ENCODE results near the gene PARD3.
"Not testable (repeated sequence)": the region's sequence is repeated elsewhere in the genome, so short reads cannot be mapped to it uniquely, and the experiment has no call there.

PARD3 gene

DNA sequence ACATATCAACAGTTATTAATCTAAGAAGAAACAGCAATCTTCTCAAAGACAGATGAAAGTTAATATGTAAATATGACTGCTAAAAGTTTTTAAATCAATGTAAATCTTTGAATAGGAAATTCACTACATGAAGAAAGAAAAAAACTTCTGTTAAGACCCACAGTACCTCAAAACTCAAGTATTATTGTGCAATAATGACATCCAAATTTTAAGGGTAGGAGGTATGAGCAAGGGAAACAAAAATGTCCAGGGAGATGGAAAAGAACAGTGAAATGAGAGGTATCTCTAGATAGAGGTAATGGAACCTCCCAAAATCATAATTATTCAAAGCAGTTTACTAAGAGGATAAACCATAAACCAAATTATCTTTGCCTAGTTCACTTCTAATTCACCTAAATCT lies 436.8 kb downstream of the PARD3 start:
- no peak for DNase-seq (ENCODE audit: low read depth)

DNA sequence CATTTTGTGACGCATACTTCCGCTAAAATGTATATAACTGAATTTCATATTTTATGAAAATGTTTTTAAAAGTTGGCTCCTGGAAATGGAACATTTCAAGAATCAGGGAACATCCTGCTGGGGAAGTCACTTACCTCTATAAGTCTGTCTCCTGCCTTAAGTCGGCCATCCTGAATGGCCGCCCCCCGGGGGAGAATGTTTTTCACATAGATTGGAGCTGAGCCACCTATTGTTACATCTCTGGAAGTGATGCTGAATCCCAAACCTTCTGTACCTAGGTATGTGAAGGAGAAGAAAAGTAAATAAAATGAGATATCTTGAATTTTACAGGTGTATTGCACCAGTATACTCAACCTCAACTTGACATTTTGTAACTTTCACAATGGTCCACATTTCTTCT lies 437.3 kb downstream of the PARD3 start:
- DNase-seq (ENCODE audit: low read depth), result no peak

GRCh38 chr10:34374356-34375045 lies 440.6 kb downstream of the PARD3 start:
- no peak for DNase-seq (ENCODE audit: low read depth)

- no peak for DNase-seq (ENCODE audit: low read depth)
These were observed 441.9 kb downstream of the PARD3 start for GRCh38 chr10:34373211-34373610.

- no peak for DNase-seq (ENCODE audit: low read depth)
These were observed 442.6 kb downstream of the PARD3 start for GRCh38 chr10:34372509-34372908.

- DNase-seq (ENCODE audit: low read depth), result no peak
These were observed 445.0 kb downstream of the PARD3 start for GRCh38 chr10:34370126-34370525.

DNA sequence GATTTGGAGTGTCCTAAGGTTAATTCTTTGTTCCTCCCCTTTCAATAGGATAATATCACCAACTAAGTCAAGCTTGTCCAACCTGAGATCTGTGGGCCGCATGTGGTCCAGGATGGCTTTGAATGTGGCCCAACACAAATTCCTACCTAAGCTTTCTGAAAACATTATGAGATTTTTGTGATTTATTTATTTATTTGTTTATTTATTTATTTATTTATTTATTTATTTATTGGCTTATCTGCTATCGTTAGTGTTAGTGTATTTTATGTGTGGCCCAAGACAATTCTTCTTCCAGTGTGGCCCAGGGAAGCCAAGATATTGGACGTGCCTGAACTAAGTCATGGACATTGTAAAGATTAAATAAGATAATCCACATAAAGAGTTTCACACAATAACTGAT lies 446.0 kb downstream of the PARD3 start:
- DNase-seq (ENCODE audit: low read depth), result no peak

- DNase-seq (ENCODE audit: low read depth), result no peak
These were observed 450.7 kb downstream of the PARD3 start for GRCh38 chr10:34364253-34365037.

GRCh38 chr10:34360984-34361383 lies 454.1 kb downstream of the PARD3 start:
- DNase-seq (ENCODE audit: low read depth), result no peak

DNA sequence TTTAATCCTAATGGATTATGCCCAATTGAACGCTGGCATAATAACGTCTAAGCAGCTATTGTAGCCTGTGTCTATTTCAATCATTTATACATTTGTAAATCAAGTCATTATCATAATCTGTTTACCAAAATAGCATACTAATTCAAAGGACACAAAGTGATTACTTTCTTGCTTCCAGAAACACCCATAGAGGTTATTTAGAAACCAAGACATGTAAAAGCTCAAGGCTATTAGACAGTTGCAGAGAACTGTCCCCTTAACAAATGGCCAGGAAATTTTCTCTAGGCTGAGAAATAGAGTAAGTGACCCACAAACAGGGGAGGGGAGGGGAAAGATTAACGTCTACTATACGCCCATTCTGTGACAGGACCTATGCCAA lies 455.7 kb downstream of the PARD3 start:
- DNase-seq (ENCODE audit: low read depth), result no peak

- DNase-seq (ENCODE audit: low read depth), result no peak
These were observed 456.2 kb downstream of the PARD3 start for GRCh38 chr10:34358729-34359434.

- DNase-seq (ENCODE audit: low read depth), result no peak
These were observed 458.6 kb downstream of the PARD3 start for GRCh38 chr10:34356463-34356862.

GRCh38 chr10:34353530-34353929 lies 461.6 kb downstream of the PARD3 start:
- not testable (repeated sequence) for DNase-seq (ENCODE audit: low read depth)

DNA sequence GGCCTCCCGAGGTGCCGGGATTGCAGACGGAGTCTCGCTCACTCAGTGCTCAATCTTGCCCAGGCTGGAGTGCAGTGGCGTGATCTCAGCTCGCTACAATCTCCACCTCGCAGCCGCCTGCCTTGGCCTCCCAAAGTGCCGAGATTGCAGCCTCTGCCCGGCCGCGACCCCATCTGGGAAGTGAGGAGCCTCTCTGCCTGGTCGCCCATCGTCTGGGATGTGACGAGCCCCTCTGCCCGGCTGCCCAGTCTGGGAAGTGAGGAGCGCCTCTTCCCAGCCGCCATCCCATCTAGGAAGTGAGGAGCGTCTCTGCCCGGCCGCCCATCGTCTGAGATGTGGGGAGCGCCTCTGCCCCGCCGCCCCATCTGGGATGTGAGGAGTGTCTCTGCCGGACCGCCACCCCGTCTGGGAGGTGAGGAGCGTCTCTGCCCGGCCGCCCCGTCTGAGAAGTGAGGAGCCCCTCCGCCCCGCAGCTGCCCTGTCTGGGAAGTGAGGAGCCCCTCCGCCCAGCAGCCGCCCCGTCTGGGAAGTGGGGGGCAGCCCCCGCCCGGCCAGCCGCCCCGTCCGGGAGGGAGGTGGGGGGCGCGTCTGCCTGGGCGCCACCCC lies 462.4 kb downstream of the PARD3 start:
- not testable (repeated sequence) for DNase-seq (ENCODE audit: low read depth)

DNA sequence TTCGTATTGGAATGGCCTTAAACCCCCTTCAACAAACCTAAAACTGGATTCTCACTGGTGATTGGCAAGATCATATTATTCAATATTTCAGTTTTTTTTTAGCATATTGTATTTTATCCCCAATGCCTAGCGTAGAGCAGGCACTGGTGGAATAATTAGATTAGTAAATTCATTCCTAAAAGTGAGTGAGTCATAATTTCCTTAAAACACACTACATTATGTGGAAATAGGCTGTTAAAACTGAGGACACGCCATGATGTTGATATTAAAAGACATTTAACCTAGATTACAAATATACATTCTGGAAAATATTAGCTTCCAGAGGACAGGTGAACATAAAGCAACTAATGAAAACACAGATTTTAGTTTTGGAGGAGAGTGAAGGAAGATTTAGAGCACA lies 463.9 kb downstream of the PARD3 start:
- no peak for DNase-seq (ENCODE audit: low read depth)

GRCh38 chr10:34348917-34349485 lies 466.1 kb downstream of the PARD3 start:
- DNase-seq (ENCODE audit: low read depth), result no peak

- no peak for DNase-seq (ENCODE audit: low read depth)
These were observed 467.1 kb downstream of the PARD3 start for GRCh38 chr10:34348021-34348420.

- no peak for DNase-seq (ENCODE audit: low read depth)
These were observed 468.0 kb downstream of the PARD3 start for GRCh38 chr10:34347131-34347530.

GRCh38 chr10:34346516-34347100 lies 468.5 kb downstream of the PARD3 start:
- DNase-seq (ENCODE audit: low read depth), result no peak

- no peak for DNase-seq (ENCODE audit: low read depth)
These were observed 469.7 kb downstream of the PARD3 start for GRCh38 chr10:34345383-34345782.

DNA sequence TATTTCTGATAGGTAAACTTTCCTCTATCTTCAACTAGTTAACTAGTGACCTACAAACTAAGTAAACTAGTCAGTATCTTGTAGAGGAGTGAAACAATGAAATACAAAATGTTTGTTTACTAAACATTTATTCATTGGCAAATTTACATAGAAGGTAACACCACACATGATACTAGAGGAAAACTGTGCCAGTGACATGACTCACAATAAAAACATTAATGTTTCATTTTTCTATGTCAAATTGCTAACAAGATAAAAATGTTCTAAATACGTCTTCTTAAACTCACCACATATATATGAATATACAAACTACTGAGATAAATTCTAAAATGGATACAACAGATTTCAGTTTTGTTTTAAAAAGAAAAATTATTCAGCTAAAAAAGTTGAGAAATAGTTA lies 471.3 kb downstream of the PARD3 start:
- no peak for DNase-seq (ENCODE audit: low read depth)

DNA sequence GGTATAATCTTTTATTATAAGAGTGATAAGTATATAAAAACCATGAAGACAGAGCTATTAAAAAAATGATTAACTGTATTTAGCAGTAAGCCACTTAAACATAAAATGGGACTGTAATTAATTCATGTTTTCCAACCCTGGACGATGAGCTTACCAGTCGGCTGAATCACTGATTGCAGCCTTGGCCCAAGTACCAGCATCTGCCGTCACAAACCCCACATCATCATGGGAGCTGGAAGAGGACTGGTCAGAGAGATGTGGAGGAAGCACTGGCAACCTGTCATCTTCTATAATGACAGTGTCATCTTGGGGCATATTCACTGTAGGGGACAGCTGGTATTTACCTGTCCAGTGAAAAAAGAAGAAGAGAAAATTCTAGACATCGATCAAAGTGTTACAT lies 473.6 kb downstream of the PARD3 start:
- DNase-seq (ENCODE audit: low read depth), result no peak
